ENCODE data around the gene CSF3.

Gene CSF3

DNA sequence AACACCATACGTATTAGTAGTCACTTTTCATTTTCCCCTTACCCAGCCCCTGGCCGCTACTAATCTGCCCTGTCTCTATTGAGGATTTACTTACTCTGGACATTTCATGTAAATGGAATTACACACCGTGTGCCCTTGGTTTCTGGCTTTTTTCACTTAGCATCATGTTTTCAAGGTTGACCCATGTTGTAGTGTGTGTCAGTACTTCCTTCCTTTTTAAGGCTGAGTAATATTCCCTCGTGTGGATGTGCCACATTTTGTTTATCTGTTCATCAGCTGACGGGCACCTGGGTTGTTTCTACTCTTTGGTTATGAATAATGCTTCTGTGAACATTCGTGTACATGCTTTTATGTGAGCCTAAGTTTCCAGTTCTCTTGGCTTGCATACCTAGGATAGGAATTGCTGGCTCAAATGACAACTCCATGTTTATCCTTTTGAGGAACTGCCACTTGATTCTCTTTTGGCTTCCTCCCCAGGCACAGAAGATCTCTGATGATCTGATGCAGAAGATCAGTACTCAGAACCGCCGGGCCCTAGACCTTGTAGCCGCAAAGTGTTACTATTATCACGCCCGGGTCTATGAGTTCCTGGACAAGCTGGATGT, 26.9 kb upstream of the CSF3 start:
- Histone ChIP-seq H3K27ac (ENCODE audit: low read depth, low read length, poor library complexity, severe bottlenecking) (no peak overlapping the region), H2AFZ (ENCODE audit: low read length) (no peak overlapping the region), H4K20me1 (ENCODE audit: insufficient read depth, low read length) (no peaks in the 10 kb centered on the region), H3K4me2 (ENCODE audit: low read length) (no peak overlapping the region), H3K9me3 (ENCODE audit: low read length) (no peaks in the 10 kb centered on the region), H3K9ac (ENCODE audit: low read length) (no peak overlapping the region), H3K27me3 (ENCODE audit: insufficient read depth, low read length) (no peaks in the 10 kb centered on the region), H3K4me3 (ENCODE audit: low read depth, low read length, poor library complexity, severe bottlenecking) (no peak overlapping the region), H3K9me2 (ENCODE audit: low read depth, low read length) (no peaks in the 10 kb centered on the region), H3F3A (ENCODE audit: insufficient read depth, low read length) (no peaks in the 10 kb centered on the region), H3K79me2 (ENCODE audit: insufficient read depth, low read length) (peaks cover 3% of the 10 kb centered on the region), H3K36me3 (ENCODE audit: insufficient read depth, low read length) (peaks cover 99% of the 10 kb centered on the region), H3K4me1 (ENCODE audit: insufficient read depth, low read length, severe bottlenecking) (no peaks in the 10 kb centered on the region)
- TF ChIP-seq EZH2 (IDR thresholded peaks at IDR 0.05; ENCODE audit: borderline replicate concordance, low read length): no peak
- TF ChIP-seq, protein P1, sequence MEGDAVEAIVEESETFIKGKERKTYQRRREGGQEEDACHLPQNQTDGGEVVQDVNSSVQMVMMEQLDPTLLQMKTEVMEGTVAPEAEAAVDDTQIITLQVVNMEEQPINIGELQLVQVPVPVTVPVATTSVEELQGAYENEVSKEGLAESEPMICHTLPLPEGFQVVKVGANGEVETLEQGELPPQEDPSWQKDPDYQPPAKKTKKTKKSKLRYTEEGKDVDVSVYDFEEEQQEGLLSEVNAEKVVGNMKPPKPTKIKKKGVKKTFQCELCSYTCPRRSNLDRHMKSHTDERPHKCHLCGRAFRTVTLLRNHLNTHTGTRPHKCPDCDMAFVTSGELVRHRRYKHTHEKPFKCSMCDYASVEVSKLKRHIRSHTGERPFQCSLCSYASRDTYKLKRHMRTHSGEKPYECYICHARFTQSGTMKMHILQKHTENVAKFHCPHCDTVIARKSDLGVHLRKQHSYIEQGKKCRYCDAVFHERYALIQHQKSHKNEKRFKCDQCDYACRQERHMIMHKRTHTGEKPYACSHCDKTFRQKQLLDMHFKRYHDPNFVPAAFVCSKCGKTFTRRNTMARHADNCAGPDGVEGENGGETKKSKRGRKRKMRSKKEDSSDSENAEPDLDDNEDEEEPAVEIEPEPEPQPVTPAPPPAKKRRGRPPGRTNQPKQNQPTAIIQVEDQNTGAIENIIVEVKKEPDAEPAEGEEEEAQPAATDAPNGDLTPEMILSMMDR (IDR thresholded peaks at IDR 0.05; ENCODE audit: low read length): no peak

DNA sequence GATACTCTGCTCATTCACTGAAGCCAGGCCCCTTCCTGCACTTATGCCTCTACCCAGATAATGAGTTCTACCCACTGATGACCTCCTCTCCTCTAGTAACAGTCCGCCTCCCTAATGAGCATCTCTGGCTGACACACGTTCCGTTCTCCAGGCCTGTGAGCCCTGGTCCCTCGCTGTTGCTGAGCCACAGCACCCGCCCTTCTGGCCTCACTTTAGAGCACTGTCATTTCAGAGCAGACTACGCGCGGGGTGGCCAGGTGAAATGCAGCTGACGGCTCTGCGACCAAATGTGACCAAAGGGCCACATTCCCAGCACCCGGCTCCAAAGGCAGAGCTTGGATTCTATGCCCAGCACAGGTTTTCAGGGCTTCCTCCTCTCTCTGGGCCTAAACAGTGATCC, 20.8 kb upstream of the CSF3 start:
- H3K27ac ChIP-seq (ENCODE audit: low read depth, low read length, poor library complexity, severe bottlenecking): no peak overlapping the region
- no peaks in the 10 kb centered on the region for H3K9me2 ChIP-seq (ENCODE audit: low read depth, low read length)
- H3F3A ChIP-seq (ENCODE audit: insufficient read depth, low read length): 0 out of 2 replicates have a peak, but pooled peaks cover 3% of the 10 kb centered on the region
- H3K9ac ChIP-seq (ENCODE audit: low read length): no peak overlapping the region
- H3K4me1 ChIP-seq (ENCODE audit: insufficient read depth, low read length, severe bottlenecking): no peaks in the 10 kb centered on the region
- H2AFZ ChIP-seq (ENCODE audit: low read length): no peak overlapping the region
- no peak overlapping the region for H3K4me2 ChIP-seq (ENCODE audit: low read length)
- H4K20me1 ChIP-seq (ENCODE audit: insufficient read depth, low read length): no peaks in the 10 kb centered on the region
- no peak for TF ChIP-seq EZH2 (IDR thresholded peaks at IDR 0.05; ENCODE audit: borderline replicate concordance, low read length)
- TF ChIP-seq, protein P1 (IDR thresholded peaks at IDR 0.05; ENCODE audit: low read length): no peak
- H3K9me3 ChIP-seq (ENCODE audit: low read length): no peaks in the 10 kb centered on the region
- H3K4me3 ChIP-seq (ENCODE audit: low read depth, low read length, poor library complexity, severe bottlenecking): no peak overlapping the region
- peaks cover 86% of the 10 kb centered on the region for H3K36me3 ChIP-seq (ENCODE audit: insufficient read depth, low read length)
- H3K27me3 ChIP-seq (ENCODE audit: insufficient read depth, low read length): no peaks in the 10 kb centered on the region
- no peaks in the 10 kb centered on the region for H3K79me2 ChIP-seq (ENCODE audit: insufficient read depth, low read length)

DNA sequence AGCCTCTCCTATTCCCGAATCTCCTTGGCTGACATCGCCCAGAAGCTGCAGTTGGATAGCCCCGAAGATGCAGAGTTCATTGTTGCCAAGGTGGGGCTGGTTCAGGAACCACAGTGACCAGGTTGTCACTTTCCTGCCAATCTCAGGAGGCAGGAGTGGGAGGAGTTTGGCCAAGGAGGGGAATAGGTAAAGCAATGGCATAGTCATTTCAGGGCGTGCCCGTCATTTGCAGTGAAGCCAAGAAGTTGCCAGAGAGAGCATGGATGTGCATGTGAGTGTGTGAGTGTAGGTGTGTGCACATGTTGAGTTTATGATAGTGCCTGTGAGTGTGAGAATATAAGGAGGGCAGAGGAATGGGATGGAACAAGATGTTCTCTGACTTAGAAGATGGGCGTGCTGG, 19.8 kb upstream of the CSF3 start:
- no peaks in the 10 kb centered on the region for H3K27me3 ChIP-seq (ENCODE audit: insufficient read depth, low read length)
- H3K9me2 ChIP-seq (ENCODE audit: low read depth, low read length): no peaks in the 10 kb centered on the region
- no peaks in the 10 kb centered on the region for H3K9me3 ChIP-seq (ENCODE audit: low read length)
- no peak for TF ChIP-seq EZH2 (IDR thresholded peaks at IDR 0.05; ENCODE audit: borderline replicate concordance, low read length)
- no peaks in the 10 kb centered on the region for H4K20me1 ChIP-seq (ENCODE audit: insufficient read depth, low read length)
- no peak overlapping the region for H2AFZ ChIP-seq (ENCODE audit: low read length)
- H3K36me3 ChIP-seq (ENCODE audit: insufficient read depth, low read length): peaks cover 76% of the 10 kb centered on the region
- no peak overlapping the region for H3K9ac ChIP-seq (ENCODE audit: low read length)
- H3K4me2 ChIP-seq (ENCODE audit: low read length): no peak overlapping the region
- 0 out of 2 replicates have a peak, but pooled peaks cover 3% of the 10 kb centered on the region for H3F3A ChIP-seq (ENCODE audit: insufficient read depth, low read length)
- H3K4me3 ChIP-seq (ENCODE audit: low read depth, low read length, poor library complexity, severe bottlenecking): no peak overlapping the region
- H3K27ac ChIP-seq (ENCODE audit: low read depth, low read length, poor library complexity, severe bottlenecking): no peak overlapping the region
- no peaks in the 10 kb centered on the region for H3K4me1 ChIP-seq (ENCODE audit: insufficient read depth, low read length, severe bottlenecking)
- H3K79me2 ChIP-seq (ENCODE audit: insufficient read depth, low read length): no peaks in the 10 kb centered on the region

DNA sequence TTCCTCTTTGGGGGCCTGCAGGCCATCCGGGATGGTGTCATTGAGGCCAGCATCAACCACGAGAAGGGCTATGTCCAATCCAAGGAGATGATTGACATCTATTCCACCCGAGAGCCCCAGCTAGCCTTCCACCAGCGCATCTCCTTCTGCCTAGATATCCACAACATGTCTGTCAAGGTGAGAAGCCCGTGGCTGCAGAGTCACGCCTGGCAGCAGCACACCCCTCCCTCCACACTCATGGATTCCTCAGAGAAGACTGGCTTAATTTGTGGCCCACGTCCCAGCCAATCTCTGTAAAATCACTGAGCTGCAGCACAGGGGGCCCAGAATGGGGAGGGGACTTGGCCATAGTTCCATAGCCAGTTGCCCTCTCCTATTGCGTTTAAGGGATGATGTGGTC, 19.1 kb upstream of the CSF3 start:
- Histone ChIP-seq H3K9me3 (ENCODE audit: low read length) (no peaks in the 10 kb centered on the region), H3K9me2 (ENCODE audit: low read depth, low read length) (no peaks in the 10 kb centered on the region), H3F3A (ENCODE audit: insufficient read depth, low read length) (0 out of 2 replicates have a peak, but pooled peaks cover 3% of the 10 kb centered on the region), H3K4me3 (ENCODE audit: low read depth, low read length, poor library complexity, severe bottlenecking) (no peak overlapping the region), H3K36me3 (ENCODE audit: insufficient read depth, low read length) (peaks cover 69% of the 10 kb centered on the region), H3K9ac (ENCODE audit: low read length) (no peak overlapping the region), H3K4me2 (ENCODE audit: low read length) (no peak overlapping the region), H4K20me1 (ENCODE audit: insufficient read depth, low read length) (no peaks in the 10 kb centered on the region), H3K27me3 (ENCODE audit: insufficient read depth, low read length) (no peaks in the 10 kb centered on the region), H2AFZ (ENCODE audit: low read length) (no peak overlapping the region), H3K4me1 (ENCODE audit: insufficient read depth, low read length, severe bottlenecking) (no peaks in the 10 kb centered on the region), H3K27ac (ENCODE audit: low read depth, low read length, poor library complexity, severe bottlenecking) (no peak overlapping the region), H3K79me2 (ENCODE audit: insufficient read depth, low read length) (no peaks in the 10 kb centered on the region)
- TF ChIP-seq, protein P1 (IDR thresholded peaks at IDR 0.05; ENCODE audit: low read length): no peak
- TF ChIP-seq EZH2 (IDR thresholded peaks at IDR 0.05; ENCODE audit: borderline replicate concordance, low read length): no peak

All from OCI-LY1 (cell line).